Measurements from ENCODE around the gene AKAP13. TPM values are rescaled to one million over a fixed set of nuclear protein-coding genes. Genes with fewer than 3 reads are reported as not detected.

The AKAP13 gene
- total and polyA plus RNA-seq, 2 of the 13 experiments (the other 11 are each of a cell fraction or from before 2014, with no cell fraction given): 6.7 to 27.1 TPM

DNA sequence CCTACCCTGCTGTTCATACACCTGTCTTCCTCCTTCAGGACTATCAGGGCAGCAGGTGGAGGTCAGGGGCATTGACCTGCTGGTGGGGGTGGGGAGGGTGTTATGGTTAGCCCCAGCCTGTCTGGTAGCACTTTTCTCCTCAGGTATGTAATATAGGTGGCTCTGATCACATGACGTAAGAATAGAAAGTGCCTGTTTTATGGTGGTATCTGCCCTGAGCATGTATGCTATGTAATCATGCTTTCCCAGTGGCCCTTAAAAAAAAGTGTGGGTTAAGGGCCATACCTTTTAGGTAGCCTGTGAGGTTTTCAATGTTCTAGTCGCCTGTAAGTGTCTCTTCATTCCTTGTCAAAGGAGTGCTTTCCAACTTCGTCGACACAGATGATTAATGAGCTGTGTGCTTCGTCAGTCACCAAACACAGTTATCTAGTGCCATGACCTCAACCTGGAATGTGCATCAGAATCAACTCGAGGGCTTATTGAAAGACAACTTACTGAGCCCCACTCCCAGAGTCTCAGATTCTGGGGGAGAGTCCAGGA lies 328.1 kb downstream of the AKAP13 start (continued):
- TF ChIP-seq FOXA1 (IDR thresholded peaks at IDR 0.05) (no peak), FOXA1 (CRISPR knock-in tag; IDR thresholded peaks at IDR 0.05) (peak; percentile 20; the same call in 1 of the 2 replicates), AGO1 (IDR thresholded peaks at IDR 0.05; ENCODE audit: low read depth, low read length, poor library complexity, severe bottlenecking) (no peak), ZEB1 (IDR thresholded peaks at IDR 0.05; ENCODE audit: insufficient replicate concordance, low read depth) (peak; percentile 16), KMT2B (CRISPR knock-in tag; IDR thresholded peaks at IDR 0.05) (no peak), FOXC1 (CRISPR knock-in tag; IDR thresholded peaks at IDR 0.05; ENCODE audit: borderline replicate concordance) (no peak), GLI4 (CRISPR knock-in tag; IDR thresholded peaks at IDR 0.05; ENCODE audit: borderline replicate concordance) (no peak), SP140L (CRISPR knock-in tag; IDR thresholded peaks at IDR 0.05; ENCODE audit: borderline replicate concordance) (no peak), ZNF614 (CRISPR knock-in tag; IDR thresholded peaks at IDR 0.05; ENCODE audit: borderline replicate concordance) (no peak), ARNTL (CRISPR knock-in tag; IDR thresholded peaks at IDR 0.05) (no peak), PAX8 (CRISPR knock-in tag; IDR thresholded peaks at IDR 0.05; ENCODE audit: borderline replicate concordance) (no peak), HOXA7 (CRISPR knock-in tag; IDR thresholded peaks at IDR 0.05) (no peak), ESRRA (CRISPR knock-in tag; IDR thresholded peaks at IDR 0.05; ENCODE audit: low read depth) (0 out of 2 replicates have a peak, but pooled peaks have one; percentile 28), ZNF274 (CRISPR knock-in tag; IDR thresholded peaks at IDR 0.05) (no peak)
- TF ChIP-seq, protein P1, sequence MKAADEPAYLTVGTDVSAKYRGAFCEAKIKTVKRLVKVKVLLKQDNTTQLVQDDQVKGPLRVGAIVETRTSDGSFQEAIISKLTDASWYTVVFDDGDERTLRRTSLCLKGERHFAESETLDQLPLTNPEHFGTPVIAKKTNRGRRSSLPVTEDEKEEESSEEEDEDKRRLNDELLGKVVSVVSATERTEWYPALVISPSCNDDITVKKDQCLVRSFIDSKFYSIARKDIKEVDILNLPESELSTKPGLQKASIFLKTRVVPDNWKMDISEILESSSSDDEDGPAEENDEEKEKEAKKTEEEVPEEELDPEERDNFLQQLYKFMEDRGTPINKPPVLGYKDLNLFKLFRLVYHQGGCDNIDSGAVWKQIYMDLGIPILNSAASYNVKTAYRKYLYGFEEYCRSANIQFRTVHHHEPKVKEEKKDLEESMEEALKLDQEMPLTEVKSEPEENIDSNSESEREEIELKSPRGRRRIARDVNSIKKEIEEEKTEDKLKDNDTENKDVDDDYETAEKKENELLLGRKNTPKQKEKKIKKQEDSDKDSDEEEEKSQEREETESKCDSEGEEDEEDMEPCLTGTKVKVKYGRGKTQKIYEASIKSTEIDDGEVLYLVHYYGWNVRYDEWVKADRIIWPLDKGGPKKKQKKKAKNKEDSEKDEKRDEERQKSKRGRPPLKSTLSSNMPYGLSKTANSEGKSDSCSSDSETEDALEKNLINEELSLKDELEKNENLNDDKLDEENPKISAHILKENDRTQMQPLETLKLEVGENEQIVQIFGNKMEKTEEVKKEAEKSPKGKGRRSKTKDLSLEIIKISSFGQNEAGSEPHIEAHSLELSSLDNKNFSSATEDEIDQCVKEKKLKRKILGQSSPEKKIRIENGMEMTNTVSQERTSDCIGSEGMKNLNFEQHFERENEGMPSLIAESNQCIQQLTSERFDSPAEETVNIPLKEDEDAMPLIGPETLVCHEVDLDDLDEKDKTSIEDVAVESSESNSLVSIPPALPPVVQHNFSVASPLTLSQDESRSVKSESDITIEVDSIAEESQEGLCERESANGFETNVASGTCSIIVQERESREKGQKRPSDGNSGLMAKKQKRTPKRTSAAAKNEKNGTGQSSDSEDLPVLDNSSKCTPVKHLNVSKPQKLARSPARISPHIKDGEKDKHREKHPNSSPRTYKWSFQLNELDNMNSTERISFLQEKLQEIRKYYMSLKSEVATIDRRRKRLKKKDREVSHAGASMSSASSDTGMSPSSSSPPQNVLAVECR (CRISPR knock-in tag; IDR thresholded peaks at IDR 0.05; ENCODE audit: borderline replicate concordance): no peak
- TF ChIP-seq, protein P2, sequence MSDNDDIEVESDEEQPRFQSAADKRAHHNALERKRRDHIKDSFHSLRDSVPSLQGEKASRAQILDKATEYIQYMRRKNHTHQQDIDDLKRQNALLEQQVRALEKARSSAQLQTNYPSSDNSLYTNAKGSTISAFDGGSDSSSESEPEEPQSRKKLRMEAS (IDR thresholded peaks at IDR 0.05): no peak; the same call in 1 of the 2 replicates
- TF ChIP-seq, protein P3, sequence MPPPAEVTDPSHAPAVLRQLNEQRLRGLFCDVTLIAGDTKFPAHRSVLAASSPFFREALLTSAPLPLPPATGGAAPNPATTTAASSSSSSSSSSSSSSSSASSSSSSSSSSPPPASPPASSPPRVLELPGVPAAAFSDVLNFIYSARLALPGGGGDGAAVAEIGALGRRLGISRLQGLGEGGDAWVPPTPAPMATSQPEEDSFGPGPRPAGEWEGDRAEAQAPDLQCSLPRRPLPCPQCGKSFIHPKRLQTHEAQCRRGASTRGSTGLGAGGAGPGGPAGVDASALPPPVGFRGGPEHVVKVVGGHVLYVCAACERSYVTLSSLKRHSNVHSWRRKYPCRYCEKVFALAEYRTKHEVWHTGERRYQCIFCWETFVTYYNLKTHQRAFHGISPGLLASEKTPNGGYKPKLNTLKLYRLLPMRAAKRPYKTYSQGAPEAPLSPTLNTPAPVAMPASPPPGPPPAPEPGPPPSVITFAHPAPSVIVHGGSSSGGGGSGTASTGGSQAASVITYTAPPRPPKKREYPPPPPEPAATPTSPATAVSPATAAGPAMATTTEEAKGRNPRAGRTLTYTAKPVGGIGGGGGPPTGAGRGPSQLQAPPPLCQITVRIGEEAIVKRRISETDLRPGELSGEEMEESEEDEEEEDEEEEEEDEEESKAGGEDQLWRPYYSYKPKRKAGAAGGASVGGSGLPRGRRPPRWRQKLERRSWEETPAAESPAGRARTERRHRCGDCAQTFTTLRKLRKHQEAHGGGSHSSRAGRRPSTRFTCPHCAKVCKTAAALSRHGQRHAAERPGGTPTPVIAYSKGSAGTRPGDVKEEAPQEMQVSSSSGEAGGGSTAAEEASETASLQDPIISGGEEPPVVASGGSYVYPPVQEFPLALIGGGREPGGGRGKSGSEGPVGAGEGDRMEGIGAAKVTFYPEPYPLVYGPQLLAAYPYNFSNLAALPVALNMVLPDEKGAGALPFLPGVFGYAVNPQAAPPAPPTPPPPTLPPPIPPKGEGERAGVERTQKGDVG (CRISPR knock-in tag; IDR thresholded peaks at IDR 0.05; ENCODE audit: borderline replicate concordance): no peak
- TF ChIP-seq, protein P4, sequence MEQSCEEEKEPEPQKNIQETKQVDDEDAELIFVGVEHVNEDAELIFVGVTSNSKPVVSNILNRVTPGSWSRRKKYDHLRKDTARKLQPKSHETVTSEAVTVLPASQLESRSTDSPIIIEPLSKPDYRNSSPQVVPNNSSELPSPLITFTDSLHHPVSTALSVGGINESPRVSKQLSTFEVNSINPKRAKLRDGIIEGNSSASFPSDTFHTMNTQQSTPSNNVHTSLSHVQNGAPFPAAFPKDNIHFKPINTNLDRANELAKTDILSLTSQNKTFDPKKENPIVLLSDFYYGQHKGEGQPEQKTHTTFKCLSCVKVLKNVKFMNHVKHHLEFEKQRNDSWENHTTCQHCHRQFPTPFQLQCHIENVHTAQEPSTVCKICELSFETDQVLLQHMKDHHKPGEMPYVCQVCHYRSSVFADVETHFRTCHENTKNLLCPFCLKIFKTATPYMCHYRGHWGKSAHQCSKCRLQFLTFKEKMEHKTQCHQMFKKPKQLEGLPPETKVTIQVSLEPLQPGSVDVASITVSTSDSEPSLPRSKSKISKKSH (CRISPR knock-in tag; IDR thresholded peaks at IDR 0.05; ENCODE audit: borderline replicate concordance): no peak
